ENCODE results near the gene EYA4.

DNA sequence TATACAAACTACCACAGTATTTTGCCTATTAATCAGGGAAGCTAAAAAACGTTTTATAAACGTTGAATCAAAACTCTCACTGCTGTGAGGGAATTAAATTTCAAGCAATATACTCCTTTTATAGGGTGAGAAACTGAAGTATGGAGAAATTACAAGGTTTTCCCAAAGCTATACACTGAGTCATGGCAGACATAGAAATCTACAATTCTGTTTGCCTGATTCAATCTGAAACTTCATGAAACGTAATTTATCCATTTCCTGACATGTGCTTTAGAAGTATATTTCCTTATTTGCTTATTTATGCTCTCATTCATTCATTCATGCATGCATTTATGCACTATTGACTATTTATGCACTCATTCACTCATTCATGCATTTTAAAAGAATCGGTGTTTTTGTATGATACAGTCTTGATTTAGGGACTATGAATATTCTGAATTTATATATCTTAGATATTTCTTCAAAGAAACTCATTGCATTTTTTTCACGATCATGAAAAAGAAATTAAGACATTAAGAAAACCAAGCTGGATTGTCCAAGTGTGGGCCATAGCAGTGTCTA is 16.5 kb downstream of the EYA4 start:
- TF ChIP-seq, protein P1, sequence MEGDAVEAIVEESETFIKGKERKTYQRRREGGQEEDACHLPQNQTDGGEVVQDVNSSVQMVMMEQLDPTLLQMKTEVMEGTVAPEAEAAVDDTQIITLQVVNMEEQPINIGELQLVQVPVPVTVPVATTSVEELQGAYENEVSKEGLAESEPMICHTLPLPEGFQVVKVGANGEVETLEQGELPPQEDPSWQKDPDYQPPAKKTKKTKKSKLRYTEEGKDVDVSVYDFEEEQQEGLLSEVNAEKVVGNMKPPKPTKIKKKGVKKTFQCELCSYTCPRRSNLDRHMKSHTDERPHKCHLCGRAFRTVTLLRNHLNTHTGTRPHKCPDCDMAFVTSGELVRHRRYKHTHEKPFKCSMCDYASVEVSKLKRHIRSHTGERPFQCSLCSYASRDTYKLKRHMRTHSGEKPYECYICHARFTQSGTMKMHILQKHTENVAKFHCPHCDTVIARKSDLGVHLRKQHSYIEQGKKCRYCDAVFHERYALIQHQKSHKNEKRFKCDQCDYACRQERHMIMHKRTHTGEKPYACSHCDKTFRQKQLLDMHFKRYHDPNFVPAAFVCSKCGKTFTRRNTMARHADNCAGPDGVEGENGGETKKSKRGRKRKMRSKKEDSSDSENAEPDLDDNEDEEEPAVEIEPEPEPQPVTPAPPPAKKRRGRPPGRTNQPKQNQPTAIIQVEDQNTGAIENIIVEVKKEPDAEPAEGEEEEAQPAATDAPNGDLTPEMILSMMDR (IDR thresholded peaks at IDR 0.05; ENCODE audit: insufficient read depth, low read depth, low read length): no peak
- no peak for TF ChIP-seq EZH2 (IDR thresholded peaks at IDR 0.05; ENCODE audit: insufficient read depth, low read length)
